Measurements from ENCODE around the gene LYPD6B. TPM values are rescaled to one million over a fixed set of nuclear protein-coding genes. Genes with fewer than 3 reads are reported as not detected.
A peak's percentile ranks its signal among the peaks of the same experiment; 100 is the strongest.

Gene LYPD6B
- total and polyA plus RNA-seq, 4 donors, result 5.7 to 11.0 (median 8.9) TPM

DNA sequence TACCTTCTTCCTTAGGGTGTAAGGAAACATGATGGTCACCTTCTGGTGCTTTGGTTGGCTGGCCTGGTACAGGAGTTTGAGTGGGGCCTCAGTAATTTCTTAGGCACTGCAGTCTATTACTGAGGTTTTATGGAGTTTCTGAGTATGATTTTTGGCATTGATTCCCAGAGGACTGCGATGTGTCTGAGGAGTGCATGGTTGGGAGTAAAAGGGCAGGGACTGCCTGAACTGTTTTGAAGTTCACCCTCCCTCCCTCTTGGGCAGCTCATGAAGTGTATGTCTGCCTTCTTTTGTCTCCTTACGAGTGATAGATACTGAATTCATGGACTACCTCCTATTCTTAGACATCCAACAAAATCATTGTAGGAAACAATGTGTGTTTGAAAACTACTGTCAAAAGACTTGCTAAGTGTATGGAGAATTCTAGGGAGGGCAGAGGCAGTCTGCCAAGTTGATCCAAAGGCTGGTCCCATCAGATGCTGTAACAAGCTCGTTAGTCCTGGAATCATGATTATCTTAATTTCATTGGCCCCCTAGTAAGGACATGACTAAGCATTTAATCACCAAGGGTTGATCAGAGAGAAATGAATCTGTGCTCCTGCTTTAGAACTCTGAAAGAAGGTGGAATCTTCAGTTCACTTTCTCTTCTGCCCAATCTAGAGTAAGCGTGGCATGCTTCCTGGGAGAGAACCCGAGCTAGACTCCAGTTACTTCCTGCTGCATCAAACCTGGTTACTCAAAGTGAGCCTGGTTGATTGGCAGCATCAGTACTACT is 26.5 kb downstream of the LYPD6B start:
- Histone ChIP-seq H3K36me3 (ENCODE audit: control insufficient read depth, insufficient read depth, low read length) (no peaks in the 10 kb centered on the region), H3K27ac (ENCODE audit: low read depth, low read length) (no peak overlapping the region), H3K4me1 (ENCODE audit: control insufficient read depth, insufficient read depth, low read length) (peaks cover 3% of the 10 kb centered on the region), H3K4me3 (ENCODE audit: low read depth, low read length) (no peak overlapping the region), H3K9me3 (ENCODE audit: control insufficient read depth, insufficient read depth, low read length) (no peaks in the 10 kb centered on the region), H3K27me3 (ENCODE audit: control insufficient read depth, insufficient read depth, low read length) (no peaks in the 10 kb centered on the region)
- DNase-seq (ENCODE audit: low read depth in 4 of 6, low spot score in 6 of 6), result no peak
- no CpG with 5 or more reads among the region's 5 CpGs for WGBS (ENCODE audit: insufficient coverage)

GRCh38 chr2:149068225-149068995 is 29.9 kb downstream of the LYPD6B start:
- no peak overlapping the region for H3K27ac ChIP-seq (ENCODE audit: low read depth, low read length)
- WGBS (ENCODE audit: insufficient coverage), result 90% methylated on average over 4 of the region's 6 CpGs
- no peaks in the 10 kb centered on the region for H3K27me3 ChIP-seq (ENCODE audit: control insufficient read depth, insufficient read depth, low read length)
- H3K9me3 ChIP-seq (ENCODE audit: control insufficient read depth, insufficient read depth, low read length), result no peaks in the 10 kb centered on the region
- H3K36me3 ChIP-seq (ENCODE audit: control insufficient read depth, insufficient read depth, low read length), result no peaks in the 10 kb centered on the region
- peaks cover 3% of the 10 kb centered on the region for H3K4me1 ChIP-seq (ENCODE audit: control insufficient read depth, insufficient read depth, low read length)
- no peak overlapping the region for H3K4me3 ChIP-seq (ENCODE audit: low read depth, low read length)
- no peak for DNase-seq (ENCODE audit: low read depth in 4 of 6, low spot score in 6 of 6)

DNA sequence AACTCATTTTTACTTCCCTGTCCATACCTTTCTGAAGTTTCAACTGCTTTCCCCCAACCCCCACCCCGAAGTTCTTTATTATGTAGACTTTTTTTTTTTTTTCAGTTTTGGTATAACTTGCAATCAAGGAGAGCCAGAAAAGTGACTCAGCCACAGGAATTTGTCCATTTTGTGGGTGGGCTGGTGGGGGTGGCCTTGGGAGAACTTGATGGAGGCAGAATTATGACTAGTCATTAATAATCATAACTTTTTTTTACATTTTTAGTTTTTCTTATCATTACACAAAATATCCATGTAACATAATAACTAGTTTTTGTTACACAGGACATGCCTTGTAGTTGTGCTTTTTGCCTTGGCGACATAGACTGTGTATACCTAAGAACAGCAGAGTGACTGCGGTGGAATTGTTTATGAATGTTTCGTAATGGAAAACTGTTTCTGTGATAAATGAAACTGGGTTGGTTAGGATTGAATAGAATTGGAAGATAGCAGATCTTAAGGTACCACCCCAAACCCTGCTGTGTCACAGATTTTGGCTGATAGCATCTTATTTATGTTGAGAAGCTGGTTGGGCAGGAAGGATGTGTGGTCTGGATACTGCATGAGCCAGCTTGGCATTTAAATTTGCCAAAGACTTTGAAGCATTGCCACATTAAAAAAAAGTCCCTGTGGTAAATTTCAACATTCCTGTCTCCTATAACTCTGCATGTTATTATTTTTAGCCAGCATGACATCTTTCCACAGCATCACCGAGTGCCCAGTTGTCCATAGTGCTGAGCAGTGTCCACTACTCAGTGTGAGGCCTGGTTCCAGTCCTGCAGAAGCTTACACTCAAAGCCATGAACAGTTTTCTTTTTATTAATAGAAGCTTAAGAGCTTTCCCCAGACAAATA is 30.7 kb downstream of the LYPD6B start:
- 60% methylated on average over 1 of the region's 5 CpGs for WGBS (ENCODE audit: insufficient coverage)
- no peak for DNase-seq (ENCODE audit: low read depth in 4 of 6, low spot score in 6 of 6)
- H3K27me3 ChIP-seq (ENCODE audit: control insufficient read depth, insufficient read depth, low read length), result no peaks in the 10 kb centered on the region

GRCh38 chr2:149070681-149071320 is 32.3 kb downstream of the LYPD6B start:
- Histone ChIP-seq H3K27me3 (ENCODE audit: control insufficient read depth, insufficient read depth, low read length) (no peaks in the 10 kb centered on the region), H3K4me3 (ENCODE audit: low read depth, low read length) (no peak overlapping the region), H3K9me3 (ENCODE audit: control insufficient read depth, insufficient read depth, low read length) (no peaks in the 10 kb centered on the region), H3K27ac (ENCODE audit: low read depth, low read length) (no peak overlapping the region), H3K36me3 (ENCODE audit: control insufficient read depth, insufficient read depth, low read length) (no peaks in the 10 kb centered on the region), H3K4me1 (ENCODE audit: control insufficient read depth, insufficient read depth, low read length) (no peaks in the 10 kb centered on the region)
- 43% methylated on average over 1 of the region's 9 CpGs for WGBS (ENCODE audit: insufficient coverage)
- peak in 2 of 6 donors; percentile 40 to 70 for DNase-seq (ENCODE audit: low read depth in 4 of 6, low spot score in 6 of 6)

More for the DNA sequence above, 30.7 kb downstream of the LYPD6B start:
- Histone ChIP-seq H3K9me3 (ENCODE audit: control insufficient read depth, insufficient read depth, low read length) (no peaks in the 10 kb centered on the region), H3K4me1 (ENCODE audit: control insufficient read depth, insufficient read depth, low read length) (peaks cover 3% of the 10 kb centered on the region), H3K27ac (ENCODE audit: low read depth, low read length) (no peak overlapping the region), H3K4me3 (ENCODE audit: low read depth, low read length) (no peak overlapping the region), H3K36me3 (ENCODE audit: control insufficient read depth, insufficient read depth, low read length) (no peaks in the 10 kb centered on the region)

DNA sequence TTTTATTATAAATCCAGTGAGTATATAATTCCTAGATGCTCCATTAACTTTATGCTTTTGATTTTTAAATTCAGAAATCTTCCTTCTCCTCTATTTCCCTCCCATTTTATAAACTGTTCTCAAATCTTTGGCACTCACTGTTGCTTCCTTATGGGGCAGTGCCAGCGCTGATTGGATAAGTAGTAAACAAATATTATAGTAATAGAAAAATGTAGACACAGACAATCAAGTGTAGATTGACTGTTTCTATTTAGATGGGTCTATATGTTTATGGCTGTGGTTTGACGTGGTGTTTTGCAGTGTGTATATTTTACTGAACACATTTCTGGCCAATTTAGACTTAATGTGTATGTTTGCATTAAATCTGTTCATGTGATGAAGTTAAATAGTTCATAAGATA is 36.6 kb downstream of the LYPD6B start:
- 60% methylated on average over 1 of the region's 2 CpGs for WGBS (ENCODE audit: insufficient coverage)
- Histone ChIP-seq H3K36me3 (ENCODE audit: control insufficient read depth, insufficient read depth, low read length) (no peaks in the 10 kb centered on the region), H3K4me1 (ENCODE audit: control insufficient read depth, insufficient read depth, low read length) (no peaks in the 10 kb centered on the region), H3K27ac (ENCODE audit: low read depth, low read length) (no peak overlapping the region), H3K27me3 (ENCODE audit: control insufficient read depth, insufficient read depth, low read length) (no peaks in the 10 kb centered on the region), H3K4me3 (ENCODE audit: low read depth, low read length) (no peak overlapping the region), H3K9me3 (ENCODE audit: control insufficient read depth, insufficient read depth, low read length) (no peaks in the 10 kb centered on the region)
- DNase-seq (ENCODE audit: low read depth in 4 of 6, low spot score in 6 of 6), result no peak

DNA sequence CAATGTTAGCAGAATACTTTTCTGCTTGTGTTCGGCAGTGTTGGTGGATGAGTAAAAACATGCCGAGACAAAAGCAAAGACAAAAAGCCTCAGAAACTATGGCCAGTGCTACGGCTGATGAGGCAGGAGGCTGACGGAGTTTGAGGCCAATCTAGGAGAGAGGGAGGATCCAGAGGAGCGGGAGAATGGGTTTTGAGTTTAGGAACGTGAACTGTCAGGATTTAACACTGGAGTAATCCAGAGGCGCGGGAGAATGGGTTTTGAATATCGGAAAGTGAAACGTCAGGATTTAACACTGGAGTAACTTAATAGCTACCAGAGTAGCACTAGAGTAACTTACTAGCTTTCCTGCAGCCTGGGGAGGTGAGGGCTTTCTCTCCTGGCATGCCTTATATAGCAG is 37.4 kb downstream of the LYPD6B start:
- Histone ChIP-seq H3K36me3 (ENCODE audit: control insufficient read depth, insufficient read depth, low read length) (no peaks in the 10 kb centered on the region), H3K27me3 (ENCODE audit: control insufficient read depth, insufficient read depth, low read length) (no peaks in the 10 kb centered on the region), H3K27ac (ENCODE audit: low read depth, low read length) (no peak overlapping the region), H3K9me3 (ENCODE audit: control insufficient read depth, insufficient read depth, low read length) (no peaks in the 10 kb centered on the region), H3K4me1 (ENCODE audit: control insufficient read depth, insufficient read depth, low read length) (no peaks in the 10 kb centered on the region), H3K4me3 (ENCODE audit: low read depth, low read length) (no peak overlapping the region)
- no peak for DNase-seq (ENCODE audit: low read depth in 4 of 6, low spot score in 6 of 6)
- 42% methylated on average over 9 of the region's 10 CpGs for WGBS (ENCODE audit: insufficient coverage)

DNA sequence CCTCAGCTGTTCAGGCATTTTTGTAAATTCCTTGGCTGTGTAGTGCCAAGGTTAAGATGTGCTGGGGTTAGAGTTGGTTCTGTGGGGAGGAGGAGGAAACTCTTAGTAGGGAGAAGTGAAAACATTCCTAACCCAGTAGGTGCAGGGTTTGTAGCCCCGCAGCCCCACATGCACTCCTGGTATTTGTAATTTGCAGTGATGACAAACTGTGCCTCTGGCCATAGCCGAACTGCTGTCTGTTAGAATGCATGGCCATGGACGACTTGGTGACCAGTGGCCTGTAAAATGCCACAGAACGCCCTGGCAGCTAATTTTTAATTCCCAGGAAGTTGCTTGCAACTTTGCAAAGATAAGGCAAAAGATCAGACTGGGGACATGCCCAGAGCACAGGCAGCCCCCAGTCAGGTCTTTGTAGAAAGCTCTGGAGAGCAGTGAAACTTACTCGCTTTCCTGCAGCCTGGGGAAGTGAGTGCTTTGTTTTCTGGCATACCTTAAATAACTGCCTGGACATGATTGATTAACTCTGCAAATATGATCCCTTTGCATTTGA is 38.4 kb downstream of the LYPD6B start:
- Histone ChIP-seq H3K9me3 (ENCODE audit: control insufficient read depth, insufficient read depth, low read length) (no peaks in the 10 kb centered on the region), H3K27me3 (ENCODE audit: control insufficient read depth, insufficient read depth, low read length) (no peaks in the 10 kb centered on the region), H3K4me3 (ENCODE audit: low read depth, low read length) (no peak overlapping the region), H3K27ac (ENCODE audit: low read depth, low read length) (no peak overlapping the region), H3K4me1 (ENCODE audit: control insufficient read depth, insufficient read depth, low read length) (no peaks in the 10 kb centered on the region), H3K36me3 (ENCODE audit: control insufficient read depth, insufficient read depth, low read length) (no peaks in the 10 kb centered on the region)
- no peak for DNase-seq (ENCODE audit: low read depth in 4 of 6, low spot score in 6 of 6)
- WGBS (ENCODE audit: insufficient coverage), result 33% methylated on average over 4 of the region's 5 CpGs

GRCh38 chr2:149077861-149078260 is 39.4 kb downstream of the LYPD6B start:
- H3K27me3 ChIP-seq (ENCODE audit: control insufficient read depth, insufficient read depth, low read length), result no peaks in the 10 kb centered on the region
- no peaks in the 10 kb centered on the region for H3K36me3 ChIP-seq (ENCODE audit: control insufficient read depth, insufficient read depth, low read length)
- no peak overlapping the region for H3K27ac ChIP-seq (ENCODE audit: low read depth, low read length)
- no peak for DNase-seq (ENCODE audit: low read depth in 4 of 6, low spot score in 6 of 6)
- no peak overlapping the region for H3K4me3 ChIP-seq (ENCODE audit: low read depth, low read length)
- WGBS (ENCODE audit: insufficient coverage), result 22% methylated on average over 1 of the region's 3 CpGs
- no peaks in the 10 kb centered on the region for H3K4me1 ChIP-seq (ENCODE audit: control insufficient read depth, insufficient read depth, low read length)
- H3K9me3 ChIP-seq (ENCODE audit: control insufficient read depth, insufficient read depth, low read length), result no peaks in the 10 kb centered on the region

- no peaks in the 10 kb centered on the region for H3K9me3 ChIP-seq (ENCODE audit: control insufficient read depth, insufficient read depth, low read length)
- no CpG with 5 or more reads among the region's 3 CpGs for WGBS (ENCODE audit: insufficient coverage)
- no peak overlapping the region for H3K4me3 ChIP-seq (ENCODE audit: low read depth, low read length)
- no peaks in the 10 kb centered on the region for H3K27me3 ChIP-seq (ENCODE audit: control insufficient read depth, insufficient read depth, low read length)
- H3K36me3 ChIP-seq (ENCODE audit: control insufficient read depth, insufficient read depth, low read length), result no peaks in the 10 kb centered on the region
- no peaks in the 10 kb centered on the region for H3K4me1 ChIP-seq (ENCODE audit: control insufficient read depth, insufficient read depth, low read length)
- DNase-seq (ENCODE audit: low read depth in 4 of 6, low spot score in 6 of 6), result no peak
- no peak overlapping the region for H3K27ac ChIP-seq (ENCODE audit: low read depth, low read length)
Observed at GRCh38 chr2:149080099-149080498, 41.6 kb downstream of the LYPD6B start.

Measured in spinal cord (tissue), 10 donors.